Mammary epithelial cell (primary cell): ENCODE results near the gene FBXL20.

Source experiments
- CTCF ChIP-seq, 2 donors: IDR thresholded peaks in 1 of 2; conservative IDR thresholded peaks in 1 of 2; 2 replicates each; pipeline ENCODE4 v1.5.1; 2011 to 2012; ENCODE audit warnings: inconsistent platforms in 2 of 2, low read length in 2 of 2, mild to moderate bottlenecking in 2 of 2, control low read depth in 1 of 2, low read depth in 1 of 2; ENCODE audit not compliant: insufficient read depth in 1 of 2; ENCODE audit errors: extremely low read depth in 1 of 2
- EZH2 ChIP-seq: IDR thresholded peaks from 2 replicates; pipeline ENCODE4 v1.6.1; 2012; ENCODE audit warnings: low read length, inconsistent platforms, borderline replicate concordance

GRCh38 chr17:39225959-39226683 is 175.3 kb downstream of the FBXL20 start:
- no peak for TF ChIP-seq CTCF (conservative IDR thresholded peaks at IDR 0.05 in 1 of 2, IDR thresholded peaks at IDR 0.05 in 1 of 2; ENCODE audit: extremely low read depth in 1 of 2, insufficient read depth in 1 of 2, low read depth in 1 of 2, low read length in 2 of 2)
- TF ChIP-seq EZH2 = peak; percentile 73
